Measurements from ENCODE around the gene SCLT1.

The SCLT1 gene

GRCh38 chr4:128955751-128956150 lies 137.6 kb downstream of the SCLT1 start:
- no peak for DNase-seq

GRCh38 chr4:128954941-128955340 lies 138.4 kb downstream of the SCLT1 start:
- DNase-seq = no peak

- DNase-seq = no peak
Measured at GRCh38 chr4:128951316-128951715, 142.0 kb downstream of the SCLT1 start.

GRCh38 chr4:128950796-128951195 lies 142.5 kb downstream of the SCLT1 start:
- no peak for DNase-seq

GRCh38 chr4:128946916-128947315 lies 146.4 kb downstream of the SCLT1 start:
- DNase-seq = no peak

GRCh38 chr4:128942607-128943006 lies 150.7 kb downstream of the SCLT1 start:
- DNase-seq = no peak

GRCh38 chr4:128940971-128941370 lies 152.4 kb downstream of the SCLT1 start:
- DNase-seq = no peak

GRCh38 chr4:128930051-128930450 lies 163.3 kb downstream of the SCLT1 start:
- DNase-seq = no peak

- no peak for DNase-seq
Measured at GRCh38 chr4:128924951-128925350, 168.4 kb downstream of the SCLT1 start.

GRCh38 chr4:128921954-128922353 lies 171.4 kb downstream of the SCLT1 start:
- DNase-seq = no peak

- no peak for DNase-seq
Measured at GRCh38 chr4:128917781-128918180, 175.6 kb downstream of the SCLT1 start.

GRCh38 chr4:128916832-128917231 lies 176.5 kb downstream of the SCLT1 start:
- DNase-seq = no peak

- DNase-seq = no peak
Measured at GRCh38 chr4:128915544-128915943, 177.8 kb downstream of the SCLT1 start.

- no peak for DNase-seq
Measured at GRCh38 chr4:128913228-128913627, 180.1 kb downstream of the SCLT1 start.

GRCh38 chr4:128908735-128909134 lies 184.6 kb downstream of the SCLT1 start:
- no peak for DNase-seq

- no peak for DNase-seq
Measured at GRCh38 chr4:128907981-128908380, 185.4 kb downstream of the SCLT1 start.

- no peak for DNase-seq
Measured at GRCh38 chr4:128906581-128906980, 186.8 kb downstream of the SCLT1 start.

- DNase-seq = no peak
Measured at GRCh38 chr4:128904821-128905220, 188.5 kb downstream of the SCLT1 start.

- DNase-seq = no peak
Measured at GRCh38 chr4:128880662-128881061, 212.7 kb downstream of the SCLT1 start.

GRCh38 chr4:128879971-128880370 lies 213.4 kb downstream of the SCLT1 start:
- DNase-seq = no peak

- DNase-seq = no peak
Measured at GRCh38 chr4:128879283-128879682, 214.1 kb downstream of the SCLT1 start.

- DNase-seq = no peak
Measured at GRCh38 chr4:128877934-128878333, 215.4 kb downstream of the SCLT1 start.

- no peak for DNase-seq
Measured at GRCh38 chr4:128876200-128876599, 217.1 kb downstream of the SCLT1 start.

- DNase-seq = no peak
Measured at GRCh38 chr4:128871948-128872347, 221.4 kb downstream of the SCLT1 start.

- no peak for DNase-seq
Measured at GRCh38 chr4:128869776-128870509, 223.4 kb downstream of the SCLT1 start.

Data from activated naive CD4-positive, alpha-beta T cell treated with Interleukin-2 at 50 U/mL for 16 hours (primary cell).